H1 (cell line): ENCODE measurements around the gene DDX50. TPM values are rescaled to one million over a fixed set of nuclear protein-coding genes. Genes with fewer than 3 reads are reported as not detected.

Experiments
- CTCF ChIA-PET: fragments of 300-600 bp; sonication (Branson Sonifier 250); formaldehyde crosslinking; loops from one replicate; lab custom pipeline; 2021; ENCODE audit not compliant: partially characterized antibody; lab: Charles Lee
- POLR2A ChIA-PET: fragments of 300-600 bp; sonication (Branson Sonifier 250); formaldehyde crosslinking; loops from one replicate; lab custom pipeline; 2021; ENCODE audit warnings: inconsistent platforms; ENCODE audit not compliant: partially characterized antibody; lab: Charles Lee
- DNase-seq, 2 experiments: peaks; one replicate each; pipeline versions ENCODE4 v3.0.0 to v3.0.0-alpha.2; 2010 to 2022; ENCODE audit warnings: low spot score in 2 of 2, low read depth in 1 of 2, mixed read lengths in 1 of 2
- FAIRE-seq: peaks from 2 replicates; lab custom pipeline; 2011; peaks lifted over from hg19 to GRCh38; lab: Jason Lieb, UNC
- H2AFZ ChIP-seq: 2 replicates; pipeline ENCODE4 v1.8.1; 2012; ENCODE audit warnings: low read length, inconsistent platforms
- H2AK5ac ChIP-seq: 2 replicates; pipeline ENCODE4 v1.6.1; 2013; ENCODE audit warnings: low read depth, low read length
- H2BK120ac ChIP-seq: replicated peaks from 2 replicates; pipeline ENCODE3; 2013; ENCODE audit warnings: low read depth, low read length, inconsistent platforms
- H2BK12ac ChIP-seq: 2 replicates; pipeline ENCODE4 v1.6.1; 2013; ENCODE audit warnings: low read depth, low read length
- H2BK15ac ChIP-seq: 2 replicates; pipeline ENCODE4 v1.6.1; 2013; ENCODE audit warnings: low read length
- H2BK20ac ChIP-seq: 2 replicates; pipeline ENCODE4 v1.6.1; 2013; ENCODE audit warnings: low read length
- H2BK5ac ChIP-seq: 2 replicates; pipeline ENCODE4 v1.6.1; 2013; ENCODE audit warnings: low read depth, low read length
- H3K14ac ChIP-seq: 2 replicates; pipeline ENCODE4 v1.6.1; 2013; ENCODE audit warnings: inconsistent platforms; ENCODE audit not compliant: insufficient read length
- H3K18ac ChIP-seq: 2 replicates; pipeline ENCODE4 v1.6.1; 2013; ENCODE audit warnings: low read length; ENCODE audit errors: extremely low read depth
- H3K23ac ChIP-seq: 2 replicates; pipeline ENCODE4 v1.6.1; 2013; ENCODE audit warnings: inconsistent platforms; ENCODE audit not compliant: insufficient read length
- H3K23me2 ChIP-seq: 2 replicates; pipeline ENCODE4 v1.6.1; 2013; ENCODE audit warnings: low read depth, low read length
- H3K27ac ChIP-seq: 2 replicates; pipeline ENCODE4 v1.6.1; 2011; ENCODE audit warnings: low read depth, low read length, inconsistent platforms
- H3K27me3 ChIP-seq, 4 experiments: replicated peaks in 1 of 4; 1 replicate in 1 of 4; 2 replicates in 3 of 4; pipeline versions ENCODE4 v1.6.1 to v1.8.1; 2011 to 2013; ENCODE audit warnings: low read length in 3 of 4, mild to moderate bottlenecking in 3 of 4, inconsistent platforms in 2 of 4, mixed read lengths in 2 of 4, moderate library complexity in 1 of 4; ENCODE audit not compliant: control insufficient read depth in 3 of 4, insufficient read depth in 3 of 4; ENCODE audit errors: extremely low read depth in 1 of 4
- H3K36me3 ChIP-seq, 4 experiments: 2 replicates each; pipeline versions ENCODE4 v1.6.1 to v1.8.1; 2011 to 2013; ENCODE audit warnings: mild to moderate bottlenecking in 4 of 4, low read length in 3 of 4, moderate library complexity in 2 of 4, control low read depth in 1 of 4, inconsistent platforms in 1 of 4; ENCODE audit not compliant: insufficient read depth in 4 of 4, control insufficient read depth in 2 of 4
- H3K4ac ChIP-seq: replicated peaks from 2 replicates; pipeline ENCODE3; 2013; ENCODE audit warnings: low read length, low read depth, mixed read lengths, inconsistent platforms; ENCODE audit not compliant: insufficient read length
- H3K4me1 ChIP-seq, 4 experiments: replicated peaks in 1 of 4; 1 replicate in 1 of 4; 2 replicates in 3 of 4; pipeline versions ENCODE4 v1.6.1 to v1.8.1; 2011 to 2013; ENCODE audit warnings: low read length in 3 of 4, inconsistent platforms in 2 of 4, mixed read lengths in 1 of 4; ENCODE audit not compliant: insufficient read depth in 4 of 4, control insufficient read depth in 3 of 4
- H3K4me2 ChIP-seq, 2 experiments: 2 replicates each; pipeline versions ENCODE4 v1.6.1 to v1.8.1; 2011 to 2013; ENCODE audit warnings: low read depth in 2 of 2, low read length in 2 of 2, control low read depth in 1 of 2, inconsistent platforms in 1 of 2, mild to moderate bottlenecking in 1 of 2; ENCODE audit not compliant: insufficient read depth in 1 of 2
- H3K4me3 ChIP-seq, 4 experiments: fragments of 200-600, 300-600 bp in 1 of 4; sonication (generic), shearing (Covaris generic), sonication (Bioruptor Twin) in 1 of 4; 2 replicates each; pipeline versions ENCODE4 v1.5.1 to v1.8.1; 2011 to 2016; ENCODE audit warnings: low read length in 4 of 4, low read depth in 3 of 4, control low read depth in 2 of 4, inconsistent platforms in 2 of 4, mild to moderate bottlenecking in 2 of 4, mixed read lengths in 1 of 4, moderate library complexity in 1 of 4; ENCODE audit not compliant: insufficient read depth in 2 of 4; ENCODE audit errors: extremely low read depth in 1 of 4
- H3K56ac ChIP-seq: replicated peaks from 2 replicates; pipeline ENCODE3; 2013; ENCODE audit warnings: low read depth, mild to moderate bottlenecking, mixed read lengths, low read length, inconsistent platforms; ENCODE audit not compliant: insufficient read length
- H3K79me1 ChIP-seq: 2 replicates; pipeline ENCODE4 v1.6.1; 2013; ENCODE audit warnings: low read depth, low read length, control low read depth
- H3K79me2 ChIP-seq, 2 experiments: 2 replicates each; pipeline versions ENCODE4 v1.6.1 to v1.8.1; 2012 to 2013; ENCODE audit warnings: low read length in 2 of 2, mild to moderate bottlenecking in 2 of 2, inconsistent platforms in 1 of 2; ENCODE audit not compliant: insufficient read depth in 2 of 2, control insufficient read depth in 1 of 2
- H3K9ac ChIP-seq, 4 experiments: replicated peaks in 1 of 4; 1 replicate in 1 of 4; 2 replicates in 3 of 4; pipeline versions ENCODE4 v1.6.1 to v1.8.1; 2011 to 2013; ENCODE audit warnings: low read depth in 3 of 4, low read length in 3 of 4, control low read depth in 2 of 4, mild to moderate bottlenecking in 2 of 4, moderate library complexity in 2 of 4, inconsistent platforms in 1 of 4; ENCODE audit errors: extremely low read depth in 1 of 4
- H3K9me3 ChIP-seq, 2 experiments: 2 replicates each; pipeline versions ENCODE4 v1.6.1 to v1.8.1; 2012 to 2013; ENCODE audit warnings: mild to moderate bottlenecking in 2 of 2, moderate library complexity in 2 of 2, control low read depth in 1 of 2, inconsistent platforms in 1 of 2, low read depth in 1 of 2, low read length in 1 of 2, mixed read lengths in 1 of 2; ENCODE audit not compliant: insufficient read depth in 2 of 2
- H4K20me1 ChIP-seq, 2 experiments: replicated peaks in 1 of 2; 2 replicates each; pipeline versions ENCODE3 to v1.8.1; 2011 to 2013; ENCODE audit warnings: inconsistent platforms in 2 of 2, low read length in 2 of 2, mild to moderate bottlenecking in 1 of 2; ENCODE audit not compliant: insufficient read depth in 2 of 2, control insufficient read depth in 1 of 2
- H4K5ac ChIP-seq: 2 replicates; pipeline ENCODE4 v1.6.1; 2013; ENCODE audit warnings: low read length, low read depth, mixed read lengths, inconsistent platforms; ENCODE audit not compliant: insufficient read length
- H4K8ac ChIP-seq: 2 replicates; pipeline ENCODE4 v1.8.0; 2013; ENCODE audit warnings: mild to moderate bottlenecking, moderate library complexity, low read length, inconsistent platforms; ENCODE audit not compliant: insufficient read depth; ENCODE audit errors: extremely low read depth
- H4K91ac ChIP-seq: replicated peaks from 2 replicates; pipeline ENCODE3; 2013; ENCODE audit warnings: low read length, mixed read lengths, inconsistent platforms; ENCODE audit not compliant: insufficient read length
- CEBPB ChIP-seq: IDR thresholded peaks from 2 replicates; pipeline ENCODE4 v1.6.1; 2012; ENCODE audit warnings: low read depth, low read length
- MAFK ChIP-seq: IDR thresholded peaks from 2 replicates; pipeline ENCODE4 v1.6.1; 2012; ENCODE audit warnings: low read depth, mild to moderate bottlenecking, improper control_type of control experiment, low read length
- NANOG ChIP-seq: IDR thresholded peaks from 2 replicates; pipeline ENCODE4 v1.6.1; 2011; ENCODE audit warnings: low read length, low read depth, mild to moderate bottlenecking, inconsistent platforms; ENCODE audit not compliant: insufficient read depth, poor library complexity, severe bottlenecking
- SP2 ChIP-seq: IDR thresholded peaks from 2 replicates; pipeline ENCODE4 v1.6.1; 2012; ENCODE audit warnings: mild to moderate bottlenecking, low read length, inconsistent platforms
- whole genome bisulfite sequencing, 2 experiments: shearing (Covaris generic) in 1 of 2; methylation state at CpG; one replicate each; pipeline versions ENCODE4 v1.1.6 to v1.1.7; 2013 to 2015; ENCODE audit warnings: low lambda C conversion rate in 2 of 2, mixed read lengths in 2 of 2, inconsistent platforms in 1 of 2, low coverage in 1 of 2, missing lambda C conversion rate in 1 of 2; ENCODE audit not compliant: insufficient replicate concordance in 2 of 2, insufficient coverage in 1 of 2, insufficient read length in 1 of 2; ENCODE audit errors: extremely low coverage in 1 of 2, missing lambda C conversion rate in 1 of 2; 5-methylcytosine and 5-hydroxymethylcytosine counted together
- polyA plus RNA-seq, 7 experiments: library from polyadenylated mRNA; depleted of rRNA in 3 of 7; stranded (reverse) in 5 of 7; unstranded in 2 of 7; fragments of >200 nt in 5 of 7; fragments of 200-250 nt in 2 of 7; gene quantifications; 1 replicate in 5 of 7; 2 replicates in 1 of 7; 4 replicates in 1 of 7; pipeline versions ENCODE4 v1.2.1 to v1.2.3, GENCODE V29; 2011 to 2013; ENCODE audit warnings: missing spikeins in 2 of 7, mixed read lengths in 2 of 7
- total RNA-seq: library from RNA; stranded (reverse); fragmentation: NEBNext Ultra II Directional; extraction: Animal tissue kit (Norgen Biotek cat#: 25700); gene quantifications from 2 replicates; pipeline ENCODE4 v1.2.1, GENCODE V29; 2021

Gene DDX50
- total and polyA plus RNA-seq, 2 of the 8 experiments (the other 6 are each of a cell fraction or from before 2014, with no cell fraction given), result 20.0 to 36.5 TPM

DNA sequence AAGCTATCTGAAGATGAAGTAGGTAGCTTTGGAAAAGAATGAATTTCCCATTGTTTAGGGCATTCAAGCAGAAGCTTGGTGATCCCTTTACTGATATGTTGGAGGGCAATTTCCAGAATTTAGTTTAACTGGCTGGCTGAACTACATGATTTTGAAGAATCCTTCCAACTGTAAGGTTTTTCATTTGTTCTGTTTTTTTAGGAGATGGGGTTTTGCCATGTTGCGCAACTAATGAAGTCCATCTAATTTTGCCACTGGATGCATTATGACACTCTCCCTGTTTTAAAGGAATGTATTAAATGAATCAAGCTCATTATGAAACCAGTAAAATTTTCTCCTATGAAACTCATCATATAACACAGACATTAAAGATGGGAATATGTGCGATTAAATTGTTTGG lies 6.1 kb upstream of the DDX50 start:
- H3K27me3 ChIP-seq, result no peaks in the 10 kb centered on the region
- H3K4me1 ChIP-seq, result peaks cover 0 to 3% (median 0%) of the 10 kb centered on the region in 4 experiments; a peak in 3 of 7 replicates
- H3K4ac ChIP-seq, result no peak overlapping the region
- H3K27ac ChIP-seq, result no peak overlapping the region
- H3K9ac ChIP-seq, result no peak overlapping the region
- TF ChIP-seq CEBPB (peak; percentile 90), NANOG (no peak), SP2 (no peak), MAFK (no peak)
- no peak overlapping the region for H3K23ac ChIP-seq
- no peak overlapping the region for H3K14ac ChIP-seq
- ChIA-PET CTCF (interaction anchor here (0.7 to 5.2 kb wide), 8 partner anchors 19 to 102 kb away, joined by 3 to 40 read pairs (median 4); partner anchors contain the start of gene STOX1), POLR2A (no interaction called here)
- DNase-seq, result no peak
- H4K20me1 ChIP-seq, result no peaks in the 10 kb centered on the region
- no peak overlapping the region for H2AK5ac ChIP-seq
- H2AFZ ChIP-seq, result no peak overlapping the region
- H3K18ac ChIP-seq, result no peak overlapping the region
- H3K36me3 ChIP-seq, result no peaks in the 10 kb centered on the region
- H3K4me3 ChIP-seq, result no peak overlapping the region
- no peaks in the 10 kb centered on the region for H3K79me1 ChIP-seq
- no peak overlapping the region for H4K8ac ChIP-seq
- H2BK12ac ChIP-seq, result no peak overlapping the region
- no peak overlapping the region for H4K5ac ChIP-seq
- H2BK120ac ChIP-seq, result no peak overlapping the region
- H3K4me2 ChIP-seq, result no peak overlapping the region
- WGBS, 2 experiments, result 100% methylated on average over 2 of the region's 2 CpGs; no CpG with 5 or more reads in 1 of the 2 experiments
- no peak overlapping the region for H2BK20ac ChIP-seq
- H3K56ac ChIP-seq, result no peak overlapping the region
- H3K79me2 ChIP-seq, result no peaks in the 10 kb centered on the region; a peak in 1 of 4 replicates
- no peaks in the 10 kb centered on the region for H3K23me2 ChIP-seq
- no peak overlapping the region for H2BK5ac ChIP-seq
- no peak for FAIRE-seq
- H3K9me3 ChIP-seq, result no peaks in the 10 kb centered on the region
- H4K91ac ChIP-seq, result no peak overlapping the region
- H2BK15ac ChIP-seq, result no peak overlapping the region
